Common myeloid progenitor, CD34-positive (primary cell): ENCODE results near the gene EXOC3L1.

Experiments used
- CTCF ChIA-PET: fragments of 350-600 bp; sonication (Branson Sonifier 250); formaldehyde crosslinking; loops from one replicate; lab custom pipeline; 2021; ENCODE audit warnings: antibody characterized with exemption; lab: Charles Lee
- POLR2A ChIA-PET: fragments of 350-600 bp; sonication (Branson Sonifier 250); formaldehyde crosslinking; loops from one replicate; lab custom pipeline; 2021; ENCODE audit warnings: antibody characterized with exemption; lab: Charles Lee
- DNase-seq, 3 donors: peaks; one replicate each; pipeline versions ENCODE4 v3.0.0 to v3.0.0-alpha.2; 2013
- H3K27ac ChIP-seq, 2 experiments: 1 replicate in 1 of 2; 2 replicates in 1 of 2; pipeline ENCODE4 v1.7.0; 2013; ENCODE audit warnings: inconsistent platforms in 2 of 2, low read length in 2 of 2, mild to moderate bottlenecking in 2 of 2, low read depth in 1 of 2, moderate library complexity in 1 of 2; ENCODE audit not compliant: severe bottlenecking in 2 of 2, insufficient read depth in 1 of 2, poor library complexity in 1 of 2
- H3K27me3 ChIP-seq, 5 experiments: replicated peaks in 2 of 5; 1 replicate in 3 of 5; 2 replicates in 2 of 5; pipeline versions ENCODE4 v1.6.1 to v1.7.0; 2013; ENCODE audit warnings: low read length in 4 of 5, mild to moderate bottlenecking in 2 of 5, moderate library complexity in 2 of 5, inconsistent platforms in 1 of 5; ENCODE audit not compliant: insufficient read depth in 5 of 5, control insufficient read depth in 4 of 5
- H3K36me3 ChIP-seq, 4 experiments: 1 replicate in 2 of 4; 2 replicates in 2 of 4; pipeline versions ENCODE4 v1.6.1 to v1.7.0; 2013; ENCODE audit warnings: low read length in 3 of 4, control low read depth in 1 of 4, mild to moderate bottlenecking in 1 of 4; ENCODE audit not compliant: control insufficient read depth in 4 of 4, insufficient read depth in 4 of 4
- H3K4me1 ChIP-seq, 4 experiments: 1 replicate in 3 of 4; 2 replicates in 1 of 4; pipeline versions ENCODE4 v1.6.1 to v1.7.1; 2013; ENCODE audit warnings: low read length in 3 of 4, mild to moderate bottlenecking in 3 of 4, control low read depth in 1 of 4, inconsistent platforms in 1 of 4, moderate library complexity in 1 of 4; ENCODE audit not compliant: control insufficient read depth in 4 of 4, insufficient read depth in 4 of 4; ENCODE audit errors: control extremely low read depth in 1 of 4
- H3K4me3 ChIP-seq, 7 experiments: 1 replicate in 4 of 7; 2 replicates in 3 of 7; pipeline versions ENCODE4 v1.5.1 to v1.7.0; 2013; ENCODE audit warnings: mild to moderate bottlenecking in 7 of 7, low read length in 6 of 7, moderate library complexity in 6 of 7, inconsistent platforms in 2 of 7, low read depth in 2 of 7, control low read depth in 1 of 7; ENCODE audit not compliant: insufficient read depth in 4 of 7, control insufficient read depth in 1 of 7; ENCODE audit errors: extremely low read depth in 1 of 7
- H3K9me3 ChIP-seq, 5 experiments: 1 replicate in 4 of 5; 2 replicates in 1 of 5; pipeline versions ENCODE4 v1.6.1 to v1.7.1; 2013; ENCODE audit warnings: low read length in 4 of 5, mild to moderate bottlenecking in 2 of 5, inconsistent platforms in 1 of 5, low read depth in 1 of 5, moderate library complexity in 1 of 5; ENCODE audit not compliant: control insufficient read depth in 4 of 5, insufficient read depth in 2 of 5; ENCODE audit errors: control extremely low read depth in 1 of 5
- WGBS: methylation state at CpG from one replicate; pipeline ENCODE4 v1.1.5; 2013; ENCODE audit not compliant: insufficient coverage; 5-methylcytosine and 5-hydroxymethylcytosine counted together

Gene EXOC3L1

DNA sequence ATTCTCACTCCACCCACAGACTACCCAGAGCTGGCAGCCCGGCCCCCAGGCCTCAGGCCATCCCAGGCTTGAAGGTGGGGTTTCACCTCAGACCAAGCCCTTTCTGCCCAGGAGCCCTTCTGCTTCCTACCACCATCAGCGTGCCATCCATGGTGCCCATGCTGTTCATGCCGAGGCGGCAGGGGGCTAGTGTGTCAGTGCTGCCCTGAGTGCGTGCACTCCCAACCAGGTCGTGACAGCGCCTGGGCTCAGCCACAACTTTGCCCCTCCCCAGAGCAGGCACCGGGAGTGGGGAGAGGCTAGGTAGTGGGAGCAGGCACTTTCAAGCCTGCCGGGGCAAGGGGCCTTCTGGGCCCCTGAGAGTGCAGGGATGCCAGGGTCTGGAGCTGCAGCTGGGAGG lies 47.6 kb downstream of the EXOC3L1 start:
- POLR2A ChIA-PET = no interaction called here
- Histone ChIP-seq H3K4me1 (peaks cover 0 to 3% (median 0%) of the 10 kb centered on the region in 4 experiments), H3K27me3 (no peaks in the 10 kb centered on the region), H3K27ac (no peak overlapping the region), H3K4me3 (no peak overlapping the region), H3K36me3 (peaks cover 24 to 91% (median 71%) of the 10 kb centered on the region in 4 experiments), H3K9me3 (no peaks in the 10 kb centered on the region)
- CTCF ChIA-PET = interaction anchor here (0.8 to 2.8 kb wide), 5 partner anchors 12 to 253 kb away, joined by 3 to 11 read pairs (median 4); no protein-coding TSS in a partner anchor
- 99% methylated on average over 8 of the region's 9 CpGs for WGBS
- DNase-seq = no peak

DNA sequence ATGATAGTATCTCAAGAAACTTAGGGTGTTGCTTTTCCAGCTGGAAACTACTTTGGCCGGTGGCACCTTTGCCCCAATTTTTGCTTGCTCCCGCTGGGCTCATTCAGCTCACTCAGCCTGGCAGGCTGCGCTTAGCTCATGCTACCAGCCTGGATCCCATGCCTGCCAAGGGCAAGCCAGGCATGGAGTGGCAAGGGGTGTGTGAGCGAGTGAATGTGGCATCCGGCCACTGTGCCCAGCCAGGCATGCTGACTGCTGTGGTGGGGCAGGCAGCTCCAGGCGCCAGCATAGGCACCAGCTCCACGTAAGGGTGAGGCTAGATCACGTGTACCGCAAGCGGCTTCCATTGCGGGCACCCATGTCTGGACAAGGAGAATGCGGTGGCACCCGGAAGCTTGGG lies 48.5 kb downstream of the EXOC3L1 start:
- POLR2A ChIA-PET = no interaction called here
- Histone ChIP-seq H3K4me3 (no peak overlapping the region), H3K27me3 (no peaks in the 10 kb centered on the region), H3K4me1 (peaks cover 0 to 3% (median 0%) of the 10 kb centered on the region in 4 experiments), H3K9me3 (no peaks in the 10 kb centered on the region), H3K27ac (no peak overlapping the region), H3K36me3 (peaks cover 23 to 88% (median 67%) of the 10 kb centered on the region in 4 experiments)
- no peak for DNase-seq
- CTCF ChIA-PET = interaction anchor here (0.6 to 3.4 kb wide), 12 partner anchors 9 to 125 kb away, joined by 3 to 19 read pairs (median 4); partner anchors contain the start of gene B3GNT9
- over 99% methylated on average over 10 of the region's 13 CpGs for WGBS

DNA sequence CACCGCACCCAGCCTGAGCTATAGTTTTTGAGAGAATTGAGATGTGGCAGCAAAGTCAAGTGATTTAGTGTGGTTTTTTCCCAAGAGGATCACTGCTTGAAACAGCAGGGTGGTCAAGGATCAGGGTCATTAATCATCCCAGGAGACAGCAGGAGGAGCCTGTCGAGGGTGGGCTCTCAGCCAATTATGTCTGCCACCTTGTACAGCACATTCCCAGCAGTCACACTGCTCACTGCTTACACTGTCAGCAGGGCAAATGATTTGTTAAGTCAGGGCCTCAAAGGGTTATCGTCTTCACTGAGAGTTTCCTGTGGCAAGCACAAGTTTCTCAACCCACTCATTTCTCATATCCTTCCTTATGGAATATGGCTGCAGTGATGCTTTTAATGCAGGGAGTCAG lies 52.3 kb downstream of the EXOC3L1 start:
- ChIA-PET CTCF (interaction anchor here (1.1 to 2.1 kb wide), 4 partner anchors 8 to 34 kb away, joined by 3 to 11 read pairs (median 6); no protein-coding TSS in a partner anchor), POLR2A (no interaction called here)
- DNase-seq = no peak
- Histone ChIP-seq H3K27ac (no peak overlapping the region), H3K36me3 (peaks cover 22 to 82% (median 57%) of the 10 kb centered on the region in 4 experiments), H3K4me3 (no peak overlapping the region), H3K9me3 (no peaks in the 10 kb centered on the region), H3K27me3 (no peaks in the 10 kb centered on the region), H3K4me1 (peaks cover 0 to 3% (median 0%) of the 10 kb centered on the region in 4 experiments)
- 50% methylated on average over 2 of the region's 3 CpGs for WGBS
